ENCODE results near the gene YWHAG. TPM values are rescaled to one million over a fixed set of nuclear protein-coding genes. Genes with fewer than 3 reads are reported as not detected.
A peak's percentile ranks its signal among the peaks of the same experiment; 100 is the strongest.

The YWHAG gene
- total and polyA plus RNA-seq, 9 of the 15 experiments (the other 6 are each of a cell fraction or from before 2014, with no cell fraction given), result 30.4 to 246 (median 94.5) TPM

- TF ChIP-seq FOS (IDR thresholded peaks at IDR 0.05; ENCODE audit: extremely low read depth, insufficient read length) (no peak), POU5F1 (IDR thresholded peaks at IDR 0.05; ENCODE audit: borderline replicate concordance, low read depth, low read length, partially characterized antibody) (no peak), U2AF2 (optimal IDR thresholded peaks at IDR 0.05; ENCODE audit: low read depth, low read length) (no peak)
Observed at GRCh38 chr7:76327610-76328009, 31.2 kb downstream of the YWHAG start (continued).

GRCh38 chr7:76326646-76327233 is 32.1 kb downstream of the YWHAG start:
- no TSS peak for BruUV-seq (replicated peaks)
- Histone ChIP-seq H3K4me2 (ENCODE audit: insufficient read depth, low read length) (no peak overlapping the region), H3K27ac (ENCODE audit: extremely low read depth, low read depth, low read length) (no peak overlapping the region), H3K9me3 (replicated peaks; ENCODE audit: control insufficient read depth, insufficient read depth, low read depth, low read length) (no peaks in the 10 kb centered on the region), H3K9ac (ENCODE audit: insufficient read depth in 1 of 2, low read depth in 2 of 2, low read length in 2 of 2) (no peak overlapping the region), H3K4me3 (no peak overlapping the region), H3K27me3 (ENCODE audit: control insufficient read depth in 2 of 2, insufficient read depth in 2 of 2, low read length in 2 of 2) (no peaks in the 10 kb centered on the region), H3K79me2 (ENCODE audit: control insufficient read depth, insufficient read depth, low read length) (peaks cover 67% of the 10 kb centered on the region), H4K20me1 (replicated peaks; ENCODE audit: control insufficient read depth, insufficient read depth, low read length) (peaks cover 24% of the 10 kb centered on the region), H2AFZ (ENCODE audit: low read depth, low read length) (no peak overlapping the region), H3K4me1 (replicated peaks in 1 of 2; ENCODE audit: control insufficient read depth in 2 of 2, insufficient read depth in 2 of 2, low read length in 2 of 2) (peaks cover 10 to 18% of the 10 kb centered on the region in 2 experiments), H3K36me3 (ENCODE audit: control insufficient read depth, insufficient read depth, low read length) (peaks cover 87% of the 10 kb centered on the region), H3K9me1 (ENCODE audit: control insufficient read depth, insufficient read depth, low read length) (peaks cover 2% of the 10 kb centered on the region)
- CTCF ChIA-PET (ENCODE audit: low intra/inter-chr PET ratio), result interaction anchor here (0.8 kb wide), 1 partner anchor 13 kb away, joined by 3 read pairs; no protein-coding TSS in a partner anchor
- intact Hi-C loops (cut with micrococcal nuclease), result no loop called here
- no peak for TF ChIP-seq ZNF146 (CRISPR knock-in tag; IDR thresholded peaks at IDR 0.05; ENCODE audit: unreplicated experiment)
- TF ChIP-seq ZSCAN29 (IDR thresholded peaks at IDR 0.05), result 0 out of 2 replicates have a peak, but pooled peaks have one; percentile 3
- WGBS (ENCODE audit: insufficient coverage, low coverage, missing lambda C conversion rate), result 88% methylated on average over 5 of the region's 5 CpGs
- FAIRE-seq (no peak), ATAC-seq (no peak), DNase-seq (ENCODE audit: extremely low read depth in 1 of 4, low spot score in 3 of 4) (no peak)
- in situ Hi-C loops (cut with MboI), result no loop called here
- POLR2A ChIA-PET, result interaction anchor here (1.1 to 3.0 kb wide), 4 partner anchors 9 to 33 kb away, joined by 3 to 12 read pairs (median 7); no protein-coding TSS in a partner anchor
